Effector memory CD8-positive, alpha-beta T cell (primary cell): Measurements from ENCODE around the gene ESYT2.
"Not testable (repeated sequence)": the region's sequence is repeated elsewhere in the genome, so short reads cannot be mapped to it uniquely, and the experiment has no call there.

ENCODE experiments used
- ATAC-seq: fragments of 150-1000 bp; cut with Tn5 transposase; replicated peaks from 2 replicates; pipeline ENCODE4 v1.10.0; 2021; ENCODE audit warnings: mild to moderate bottlenecking, moderate library complexity
- DNase-seq, 3 experiments: peaks; one replicate each; pipeline ENCODE4 v3.0.0; 2021
- H3K27ac Mint-ChIP-seq, 2 donors: one replicate each; pipeline ENCODE4 v1.8.0; 2022; ENCODE audit warnings: mild to moderate bottlenecking in 2 of 2, mixed read lengths in 2 of 2, moderate library complexity in 2 of 2
- H3K27me3 Mint-ChIP-seq, 2 donors: one replicate each; pipeline ENCODE4 v1.8.0; 2022; ENCODE audit warnings: mixed read lengths in 2 of 2
- H3K36me3 Mint-ChIP-seq: one replicate; pipeline ENCODE4 v1.8.0; 2022; ENCODE audit warnings: mild to moderate bottlenecking, moderate library complexity, mixed read lengths; ENCODE audit not compliant: insufficient read depth
- H3K4me1 Mint-ChIP-seq, 2 donors: one replicate each; pipeline ENCODE4 v1.8.0; 2022; ENCODE audit warnings: low read depth in 2 of 2, mixed read lengths in 2 of 2
- H3K4me3 Mint-ChIP-seq, 2 donors: one replicate each; pipeline ENCODE4 v1.8.0; 2022; ENCODE audit warnings: mild to moderate bottlenecking in 2 of 2, mixed read lengths in 2 of 2, moderate library complexity in 2 of 2
- H3K9me3 Mint-ChIP-seq, 2 donors: one replicate each; pipeline ENCODE4 v1.8.0; 2022; ENCODE audit warnings: mixed read lengths in 2 of 2

ESYT2 gene

GRCh38 chr7:158847451-158847866, 18.1 kb upstream of the ESYT2 start:
- DNase-seq (no peak), ATAC-seq (peak; percentile 54)
- H3K27me3 Mint-ChIP-seq = no peaks in the 10 kb centered on the region
- peaks cover 0 to 1% of the 10 kb centered on the region in 2 donors for H3K9me3 Mint-ChIP-seq
- peak overlapping the region; percentile 63 to 84 for H3K27ac Mint-ChIP-seq
- peak overlapping the region; percentile 61 to 71 for H3K4me3 Mint-ChIP-seq
- peaks cover 3% of the 10 kb centered on the region for H3K36me3 Mint-ChIP-seq
- H3K4me1 Mint-ChIP-seq = peaks cover 11 to 17% of the 10 kb centered on the region in 2 donors

GRCh38 chr7:158846304-158846703, 17.0 kb upstream of the ESYT2 start:
- ATAC-seq = no peak
- Mint-ChIP-seq H3K27ac (no peak overlapping the region), H3K27me3 (no peaks in the 10 kb centered on the region), H3K36me3 (peaks cover 6% of the 10 kb centered on the region), H3K4me3 (no peak overlapping the region), H3K9me3 (peaks cover 0 to 1% of the 10 kb centered on the region in 2 donors), H3K4me1 (peaks cover 14 to 20% of the 10 kb centered on the region in 2 donors)
- no peak for DNase-seq

- H3K4me3 Mint-ChIP-seq = no peak overlapping the region
- H3K4me1 Mint-ChIP-seq = peaks cover 14 to 16% of the 10 kb centered on the region in 2 donors
- H3K27me3 Mint-ChIP-seq = no peaks in the 10 kb centered on the region
- ATAC-seq = no peak
- H3K9me3 Mint-ChIP-seq = peaks cover 0 to 1% of the 10 kb centered on the region in 2 donors
- DNase-seq = no peak
- peaks cover 6% of the 10 kb centered on the region for H3K36me3 Mint-ChIP-seq
- H3K27ac Mint-ChIP-seq = no peak overlapping the region
Observed at GRCh38 chr7:158843771-158844170, 14.5 kb upstream of the ESYT2 start.

GRCh38 chr7:158842486-158842885, 13.2 kb upstream of the ESYT2 start:
- ATAC-seq (peak; percentile 73), DNase-seq (no peak)
- no peak overlapping the region for H3K4me3 Mint-ChIP-seq
- no peaks in the 10 kb centered on the region for H3K27me3 Mint-ChIP-seq
- H3K4me1 Mint-ChIP-seq = peaks cover 10 to 12% of the 10 kb centered on the region in 2 donors
- peaks cover 6% of the 10 kb centered on the region for H3K36me3 Mint-ChIP-seq
- peak overlapping the region; percentile 41 to 77 for H3K27ac Mint-ChIP-seq
- H3K9me3 Mint-ChIP-seq = no peaks in the 10 kb centered on the region

- Mint-ChIP-seq H3K27ac (no peak overlapping the region), H3K4me3 (no peak overlapping the region), H3K4me1 (peaks cover 4 to 11% of the 10 kb centered on the region in 2 donors), H3K27me3 (no peaks in the 10 kb centered on the region), H3K36me3 (peaks cover 3% of the 10 kb centered on the region), H3K9me3 (no peaks in the 10 kb centered on the region)
- no peak for ATAC-seq
- no peak for DNase-seq
Observed at GRCh38 chr7:158840604-158841003, 11.3 kb upstream of the ESYT2 start.

- not testable (repeated sequence) for H3K27ac Mint-ChIP-seq, H3K9me3 Mint-ChIP-seq, DNase-seq, ATAC-seq, H3K4me3 Mint-ChIP-seq, H3K36me3 Mint-ChIP-seq, H3K27me3 Mint-ChIP-seq
- H3K4me1 Mint-ChIP-seq = peaks cover 4 to 11% of the 10 kb centered on the region in 2 donors
Observed at GRCh38 chr7:158839177-158839576, 9.9 kb upstream of the ESYT2 start.

- Mint-ChIP-seq H3K9me3 (no peaks in the 10 kb centered on the region), H3K4me1 (peaks cover 4 to 10% of the 10 kb centered on the region in 2 donors), H3K27ac (no peak overlapping the region), H3K4me3 (no peak overlapping the region), H3K36me3 (peaks cover 3% of the 10 kb centered on the region), H3K27me3 (no peaks in the 10 kb centered on the region)
- DNase-seq (no peak), ATAC-seq (no peak)
Observed at GRCh38 chr7:158837790-158838637, 8.7 kb upstream of the ESYT2 start.

- no peak overlapping the region for H3K27ac Mint-ChIP-seq
- H3K4me3 Mint-ChIP-seq = no peak overlapping the region
- H3K9me3 Mint-ChIP-seq = no peaks in the 10 kb centered on the region
- no peaks in the 10 kb centered on the region for H3K36me3 Mint-ChIP-seq
- ATAC-seq = no peak
- no peaks in the 10 kb centered on the region for H3K27me3 Mint-ChIP-seq
- peaks cover 0 to 2% of the 10 kb centered on the region in 2 donors for H3K4me1 Mint-ChIP-seq
- no peak for DNase-seq
Observed at GRCh38 chr7:158836692-158837091, 7.4 kb upstream of the ESYT2 start.

GRCh38 chr7:158834878-158835784, 5.8 kb upstream of the ESYT2 start:
- no peak for ATAC-seq
- Mint-ChIP-seq H3K36me3 (peaks cover 9% of the 10 kb centered on the region), H3K4me3 (no peak overlapping the region), H3K27me3 (no peaks in the 10 kb centered on the region), H3K9me3 (no peaks in the 10 kb centered on the region), H3K4me1 (peaks cover 0 to 8% of the 10 kb centered on the region in 2 donors), H3K27ac (no peak overlapping the region)
- no peak for DNase-seq

GRCh38 chr7:158832994-158833393, 3.7 kb upstream of the ESYT2 start:
- DNase-seq (no peak), ATAC-seq (no peak)
- H3K36me3 Mint-ChIP-seq = peaks cover 24% of the 10 kb centered on the region

GRCh38 chr7:158831738-158832091, 2.4 kb upstream of the ESYT2 start:
- H3K27me3 Mint-ChIP-seq = no peaks in the 10 kb centered on the region
- H3K36me3 Mint-ChIP-seq = peaks cover 37% of the 10 kb centered on the region
- no peak overlapping the region for H3K27ac Mint-ChIP-seq
- ATAC-seq (no peak), DNase-seq (no peak)
- no peaks in the 10 kb centered on the region for H3K9me3 Mint-ChIP-seq
- peaks cover 12 to 19% of the 10 kb centered on the region in 2 donors for H3K4me1 Mint-ChIP-seq
- H3K4me3 Mint-ChIP-seq = peak overlapping the region in 1 of 2 donors; percentile 38

More at GRCh38 chr7:158832994-158833393, 3.7 kb upstream of the ESYT2 start:
- peaks cover 2 to 10% of the 10 kb centered on the region in 2 donors for H3K4me1 Mint-ChIP-seq
- H3K4me3 Mint-ChIP-seq = no peak overlapping the region
- H3K9me3 Mint-ChIP-seq = no peaks in the 10 kb centered on the region
- no peak overlapping the region for H3K27ac Mint-ChIP-seq
- no peaks in the 10 kb centered on the region for H3K27me3 Mint-ChIP-seq

- no peaks in the 10 kb centered on the region for H3K27me3 Mint-ChIP-seq
- peaks cover 50% of the 10 kb centered on the region for H3K36me3 Mint-ChIP-seq
- ATAC-seq (no peak), DNase-seq (no peak)
- H3K27ac Mint-ChIP-seq = peak overlapping the region; percentile 90 to 97
- H3K4me3 Mint-ChIP-seq = peak overlapping the region; percentile 79 to 81
- no peaks in the 10 kb centered on the region for H3K9me3 Mint-ChIP-seq
- H3K4me1 Mint-ChIP-seq = peaks cover 18 to 23% of the 10 kb centered on the region in 2 donors
Observed at GRCh38 chr7:158830211-158830723, 958 bp upstream of the ESYT2 start.

- Mint-ChIP-seq H3K4me1 (peaks cover 24 to 30% of the 10 kb centered on the region in 2 donors), H3K27me3 (no peaks in the 10 kb centered on the region), H3K36me3 (peaks cover 60% of the 10 kb centered on the region), H3K27ac (peak overlapping the region; percentile 95 to 97), H3K4me3 (peak overlapping the region; percentile 89 to 90), H3K9me3 (no peaks in the 10 kb centered on the region)
- ATAC-seq (peak; percentile 52), DNase-seq (peak in 2 of 3 experiments; percentile 55 to 66)
Observed at GRCh38 chr7:158829021-158829341, 328 bp downstream of the ESYT2 start.
